ENCODE results near the gene PCSK2. TPM values are rescaled to one million over a fixed set of nuclear protein-coding genes. Genes with fewer than 3 reads are reported as not detected.

The PCSK2 gene
- total RNA-seq, 1 donor from 2014 or later = not detected

- no peak for DNase-seq (ENCODE audit: low spot score)
Observed at GRCh38 chr20:17530153-17530552, 303.3 kb downstream of the PCSK2 start.

DNA sequence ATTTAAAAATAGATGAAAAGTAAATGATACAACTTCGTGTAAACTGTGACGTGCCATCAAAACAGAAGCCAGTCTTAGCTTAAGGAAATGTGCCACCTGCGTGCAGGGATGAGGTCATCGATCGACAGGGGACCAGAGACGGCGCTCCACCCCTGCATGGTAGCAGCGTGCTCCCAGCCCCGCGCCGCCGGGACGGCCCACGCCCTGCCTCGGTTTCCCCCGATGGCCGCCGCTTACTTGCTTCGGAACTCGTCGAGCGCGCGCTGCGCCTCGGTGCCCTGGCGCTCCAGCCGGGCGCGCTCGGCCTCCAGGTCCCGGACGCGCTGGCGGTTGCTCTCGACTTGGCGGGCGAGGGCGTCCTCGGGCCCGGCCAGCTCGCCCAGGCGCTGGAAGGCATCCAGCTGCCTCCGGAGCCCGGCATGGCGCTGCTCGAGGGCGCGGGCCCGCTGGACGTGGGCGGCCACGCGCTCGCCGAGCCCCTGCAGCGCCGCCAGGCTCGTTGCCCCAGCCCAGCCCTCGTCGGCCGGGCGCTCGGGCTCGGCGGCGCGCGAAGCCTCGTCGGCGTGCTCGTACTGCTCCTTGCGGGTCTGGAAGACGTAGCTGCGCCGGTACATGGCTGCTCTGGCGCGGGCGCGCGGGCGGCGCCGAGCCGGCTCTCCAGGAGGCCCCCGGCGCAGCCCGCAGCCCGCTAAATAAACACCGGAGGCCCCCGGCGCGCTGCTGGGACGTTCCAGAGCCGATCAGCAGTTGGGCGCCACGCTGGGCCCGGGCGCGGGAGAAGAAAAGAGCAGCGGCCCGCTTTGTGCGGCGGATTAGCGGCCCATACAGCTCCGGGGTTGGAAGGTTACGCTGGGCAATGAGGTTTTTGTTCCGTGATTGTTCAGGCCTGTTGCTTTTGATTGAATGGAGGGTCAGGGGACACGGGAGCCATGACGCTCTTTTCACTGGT lies 304.1 kb downstream of the PCSK2 start, which contains the start of gene BFSP1:
TSS of gene BFSP1 (minus strand) at position 664 of the 949 bp plus-strand sequence. CDS start at position 614, 50 bp downstream.
- no peak for DNase-seq (ENCODE audit: low spot score)

GRCh38 chr20:17531665-17532025 lies 304.8 kb downstream of the PCSK2 start:
- DNase-seq (ENCODE audit: low spot score) = no peak

GRCh38 chr20:17533396-17533795 lies 306.6 kb downstream of the PCSK2 start:
- no peak for DNase-seq (ENCODE audit: low spot score)

- no peak for DNase-seq (ENCODE audit: low spot score)
Observed at GRCh38 chr20:17534077-17534476, 307.2 kb downstream of the PCSK2 start.
